ENCODE measurements around the gene MYNN.

- TF ChIP-seq, protein P1, sequence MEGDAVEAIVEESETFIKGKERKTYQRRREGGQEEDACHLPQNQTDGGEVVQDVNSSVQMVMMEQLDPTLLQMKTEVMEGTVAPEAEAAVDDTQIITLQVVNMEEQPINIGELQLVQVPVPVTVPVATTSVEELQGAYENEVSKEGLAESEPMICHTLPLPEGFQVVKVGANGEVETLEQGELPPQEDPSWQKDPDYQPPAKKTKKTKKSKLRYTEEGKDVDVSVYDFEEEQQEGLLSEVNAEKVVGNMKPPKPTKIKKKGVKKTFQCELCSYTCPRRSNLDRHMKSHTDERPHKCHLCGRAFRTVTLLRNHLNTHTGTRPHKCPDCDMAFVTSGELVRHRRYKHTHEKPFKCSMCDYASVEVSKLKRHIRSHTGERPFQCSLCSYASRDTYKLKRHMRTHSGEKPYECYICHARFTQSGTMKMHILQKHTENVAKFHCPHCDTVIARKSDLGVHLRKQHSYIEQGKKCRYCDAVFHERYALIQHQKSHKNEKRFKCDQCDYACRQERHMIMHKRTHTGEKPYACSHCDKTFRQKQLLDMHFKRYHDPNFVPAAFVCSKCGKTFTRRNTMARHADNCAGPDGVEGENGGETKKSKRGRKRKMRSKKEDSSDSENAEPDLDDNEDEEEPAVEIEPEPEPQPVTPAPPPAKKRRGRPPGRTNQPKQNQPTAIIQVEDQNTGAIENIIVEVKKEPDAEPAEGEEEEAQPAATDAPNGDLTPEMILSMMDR (IDR thresholded peaks at IDR 0.05): no peak
- TF ChIP-seq ZFX (IDR thresholded peaks at IDR 0.05; ENCODE audit: borderline replicate concordance): no peak
Measured at GRCh38 chr3:169822091-169822490, 48.9 kb downstream of the MYNN start.

Measured in 22Rv1 (cell line).